Esophagus (tissue), 2 donors: Measurements from ENCODE around the gene PAQR7. TPM values are rescaled to one million over a fixed set of nuclear protein-coding genes. Genes with fewer than 3 reads are reported as not detected.

Source experiments
- H3K27ac ChIP-seq, 2 donors: one replicate each; pipeline ENCODE4 v1.5.1; 2013; ENCODE audit warnings: low read depth in 2 of 2, mild to moderate bottlenecking in 2 of 2, inconsistent platforms in 1 of 2, low read length in 1 of 2, moderate library complexity in 1 of 2
- H3K27me3 ChIP-seq, 2 donors: one replicate each; pipeline ENCODE4 v1.6.1; 2013; ENCODE audit warnings: low read length in 2 of 2, control low read depth in 1 of 2, mild to moderate bottlenecking in 1 of 2; ENCODE audit not compliant: insufficient read depth in 2 of 2, control insufficient read depth in 1 of 2
- H3K36me3 ChIP-seq, 2 donors: one replicate each; pipeline ENCODE4 v1.6.1; 2013; ENCODE audit warnings: low read length in 1 of 2; ENCODE audit not compliant: control insufficient read depth in 2 of 2, insufficient read depth in 2 of 2
- H3K4me1 ChIP-seq, 2 donors: one replicate each; pipeline ENCODE4 v1.6.1; 2013; ENCODE audit warnings: low read length in 1 of 2; ENCODE audit not compliant: control insufficient read depth in 2 of 2, insufficient read depth in 2 of 2
- H3K4me3 ChIP-seq, 2 donors: one replicate each; pipeline ENCODE4 v1.5.1; 2013; ENCODE audit warnings: low read length in 2 of 2, mild to moderate bottlenecking in 2 of 2, low read depth in 1 of 2, moderate library complexity in 1 of 2
- H3K9me3 ChIP-seq, 2 donors: one replicate each; pipeline ENCODE4 v1.6.1; 2013; ENCODE audit warnings: mild to moderate bottlenecking in 2 of 2, low read depth in 1 of 2, low read length in 1 of 2, moderate library complexity in 1 of 2; ENCODE audit not compliant: control insufficient read depth in 2 of 2, insufficient read depth in 1 of 2
- WGBS, 2 donors: extraction: QIAGEN DNeasy Blood & Tissue Kit; methylation state at CpG; one replicate each; pipeline ENCODE4 v1.1.7; 2013; 5-methylcytosine and 5-hydroxymethylcytosine counted together
- polyA plus RNA-seq, 2 donors: library from polyadenylated mRNA; stranded (reverse); fragments of 200-250 nt; gene quantifications; one replicate each; pipeline ENCODE4 v1.2.3, GENCODE V29; 2013
- donor health status: healthy with polysubstance abuse.
- donor health status: Bipolar disorder and iron deficiency.

PAQR7 gene
- polyA plus RNA-seq: 10 to 100 TPM in 1 of 2 donors, 1 to 10 TPM in 1; 9.5 to 14.3 TPM

- 0 to 1% methylated on average over 64 to 75 of the region's 75 CpGs for WGBS, 2 donors
- Histone ChIP-seq H3K4me3 (peak within 1 kb of the TSS; percentile 61 to 75), H3K27me3 (no peaks in the 10 kb centered on the region), H3K27ac (peak within 1 kb of the TSS; percentile 92 to 95), H3K4me1 (peaks cover 11 to 27% of the 10 kb centered on the region in 2 donors), H3K36me3 (peaks cover 0 to 1% of the 10 kb centered on the region in 2 donors), H3K9me3 (no peaks in the 10 kb centered on the region)
Observed at GRCh38 chr1:25875154-25875855, at the start of gene PAQR7. Gene PAQR7 (minus strand): TSS chr1:25875708. CDS start chr1:25863839, 11,869 bp downstream.

DNA sequence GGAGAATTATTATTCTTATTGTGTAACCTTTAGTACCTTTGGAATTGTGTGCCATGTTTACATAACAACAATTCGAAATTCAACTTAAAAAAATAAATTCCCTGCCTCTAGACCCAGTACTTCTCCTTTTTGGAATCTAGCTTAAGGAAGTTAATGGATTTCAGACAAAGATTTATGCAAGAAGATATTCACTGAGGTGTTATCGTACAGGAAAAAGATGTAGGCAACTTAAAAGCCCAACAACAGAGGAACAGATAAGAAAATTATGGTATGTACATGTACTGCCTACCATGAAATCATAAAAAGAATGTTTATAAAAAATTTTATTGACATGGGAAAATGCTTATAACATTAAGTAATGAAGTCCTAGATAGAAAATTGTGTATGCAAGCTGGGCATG lies 48.9 kb upstream of the PAQR7 start:
- Histone ChIP-seq H3K36me3 (no peaks in the 10 kb centered on the region), H3K9me3 (no peaks in the 10 kb centered on the region), H3K4me1 (peaks cover 3 to 7% of the 10 kb centered on the region in 2 donors), H3K4me3 (no peak overlapping the region), H3K27ac (no peak overlapping the region), H3K27me3 (no peaks in the 10 kb centered on the region)
- WGBS, 2 donors: 63 to 72% methylated on average over 2 of the region's 2 CpGs

- 1 to 2% methylated on average over 32 of the region's 32 CpGs for WGBS, 2 donors
- Histone ChIP-seq H3K27me3 (no peaks in the 10 kb centered on the region), H3K4me3 (peak overlapping the region; percentile 50 to 63)
Observed at GRCh38 chr1:25922971-25923552, 47.6 kb upstream of the PAQR7 start.

GRCh38 chr1:25922056-25922970 lies 46.8 kb upstream of the PAQR7 start:
- Histone ChIP-seq H3K4me1 (peaks cover 3% of the 10 kb centered on the region in 2 donors), H3K4me3 (peak overlapping the region; percentile 50 to 63), H3K27ac (peak overlapping the region; percentile 75 to 86), H3K27me3 (no peaks in the 10 kb centered on the region), H3K9me3 (no peaks in the 10 kb centered on the region), H3K36me3 (no peaks in the 10 kb centered on the region)
- WGBS, 2 donors: 9 to 10% methylated on average over 48 to 49 of the region's 49 CpGs

More at GRCh38 chr1:25922971-25923552, 47.6 kb upstream of the PAQR7 start:
- Histone ChIP-seq H3K9me3 (no peaks in the 10 kb centered on the region), H3K27ac (peak overlapping the region; percentile 75 to 86), H3K4me1 (peaks cover 3% of the 10 kb centered on the region in 2 donors), H3K36me3 (no peaks in the 10 kb centered on the region)

GRCh38 chr1:25918615-25919014 lies 43.1 kb upstream of the PAQR7 start:
- H3K27ac ChIP-seq: no peak overlapping the region
- WGBS, 2 donors: 91% methylated on average over 11 of the region's 11 CpGs
- peaks cover 3% of the 10 kb centered on the region in 2 donors for H3K4me1 ChIP-seq
- H3K4me3 ChIP-seq: no peak overlapping the region
- H3K36me3 ChIP-seq: no peaks in the 10 kb centered on the region
- H3K9me3 ChIP-seq: no peaks in the 10 kb centered on the region
- H3K27me3 ChIP-seq: no peaks in the 10 kb centered on the region

DNA sequence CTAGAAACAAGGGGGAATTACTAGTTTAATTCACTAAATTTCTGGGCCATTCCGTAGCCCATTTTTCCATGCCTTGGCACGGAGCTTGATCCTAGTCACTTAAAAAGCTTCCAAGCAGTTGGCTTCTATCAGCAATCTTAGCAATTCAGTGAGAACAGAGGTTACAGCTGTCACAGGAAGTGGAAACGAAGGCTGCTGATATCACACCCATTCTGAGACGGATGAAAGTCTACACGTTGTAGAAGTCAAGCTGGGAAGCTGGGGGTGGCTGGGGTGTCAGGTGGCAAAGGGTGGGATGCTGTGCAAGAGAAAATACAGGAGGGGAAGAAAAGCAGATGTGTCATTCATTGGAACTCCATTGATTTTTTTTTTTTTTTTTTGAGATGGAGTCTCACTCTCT lies 42.5 kb upstream of the PAQR7 start:
- peaks cover 3% of the 10 kb centered on the region in 2 donors for H3K4me1 ChIP-seq
- 39 to 56% methylated on average over 5 of the region's 5 CpGs for WGBS, 2 donors
- H3K27me3 ChIP-seq: no peaks in the 10 kb centered on the region
- no peak overlapping the region for H3K4me3 ChIP-seq
- no peak overlapping the region for H3K27ac ChIP-seq
- no peaks in the 10 kb centered on the region for H3K36me3 ChIP-seq
- H3K9me3 ChIP-seq: no peaks in the 10 kb centered on the region

- Histone ChIP-seq H3K27me3 (no peaks in the 10 kb centered on the region), H3K4me3 (no peak overlapping the region), H3K4me1 (no peaks in the 10 kb centered on the region), H3K9me3 (no peaks in the 10 kb centered on the region), H3K36me3 (no peaks in the 10 kb centered on the region), H3K27ac (no peak overlapping the region)
- WGBS, 2 donors: 94% methylated on average over 2 of the region's 2 CpGs
Observed at GRCh38 chr1:25916460-25916859, 41.0 kb upstream of the PAQR7 start.

- Histone ChIP-seq H3K9me3 (no peaks in the 10 kb centered on the region), H3K4me1 (no peaks in the 10 kb centered on the region), H3K27me3 (no peaks in the 10 kb centered on the region), H3K4me3 (no peak overlapping the region), H3K27ac (no peak overlapping the region), H3K36me3 (no peaks in the 10 kb centered on the region)
- WGBS, 2 donors: 83 to 90% methylated on average over 3 of the region's 3 CpGs
Observed at GRCh38 chr1:25914074-25914995, 38.8 kb upstream of the PAQR7 start.

GRCh38 chr1:25913206-25913605 lies 37.7 kb upstream of the PAQR7 start:
- no peaks in the 10 kb centered on the region for H3K27me3 ChIP-seq

More at GRCh38 chr1:25913206-25913605, 37.7 kb upstream of the PAQR7 start:
- Histone ChIP-seq H3K4me1 (no peaks in the 10 kb centered on the region), H3K36me3 (no peaks in the 10 kb centered on the region), H3K9me3 (no peaks in the 10 kb centered on the region), H3K27ac (no peak overlapping the region), H3K4me3 (no peak overlapping the region)
